Loucy (cell line): ENCODE data around the gene HCCS.

Experiments
- H2AFZ ChIP-seq: fragments of 200-600 bp; sonication (generic); 2 replicates; pipeline ENCODE4 v1.6.0; 2016; ENCODE audit warnings: antibody characterized with exemption, mild to moderate bottlenecking, low read length, moderate library complexity
- H3F3A ChIP-seq: fragments of 200-600 bp; 2 replicates; pipeline ENCODE4 v1.6.0; 2016; ENCODE audit warnings: antibody characterized with exemption, low read depth, mild to moderate bottlenecking
- H3K27me3 ChIP-seq: fragments of 200-600 bp; sonication (generic); 2 replicates; pipeline ENCODE4 v1.6.1; 2014; ENCODE audit warnings: low read length, mild to moderate bottlenecking; ENCODE audit not compliant: insufficient read depth, poor library complexity, severe bottlenecking
- H3K36me3 ChIP-seq: fragments of 200-600 bp; sonication (generic); 2 replicates; pipeline ENCODE4 v1.6.1; 2016; ENCODE audit warnings: low read length; ENCODE audit not compliant: insufficient read depth
- H3K4me1 ChIP-seq: fragments of 200-600 bp; sonication (generic); 2 replicates; pipeline ENCODE4 v1.5.1; 2014; ENCODE audit warnings: low read length, mild to moderate bottlenecking; ENCODE audit not compliant: insufficient read depth, poor library complexity, severe bottlenecking
- H3K4me2 ChIP-seq: fragments of 200-600 bp; sonication (generic); 2 replicates; pipeline ENCODE4 v1.6.0; 2014; ENCODE audit warnings: antibody characterized with exemption, low read length, low read depth, mild to moderate bottlenecking; ENCODE audit not compliant: poor library complexity, severe bottlenecking
- H3K4me3 ChIP-seq: fragments of 200-600 bp; sonication (generic); 2 replicates; pipeline ENCODE4 v1.5.1; 2014; ENCODE audit warnings: low read length, mild to moderate bottlenecking, mixed read lengths; ENCODE audit not compliant: poor library complexity, severe bottlenecking
- H3K79me2 ChIP-seq: fragments of 200-600 bp; sonication (generic); 2 replicates; pipeline ENCODE4 v1.6.1; 2014; ENCODE audit warnings: low read length; ENCODE audit not compliant: insufficient read depth
- H3K9ac ChIP-seq: fragments of 200-600 bp; sonication (generic); 2 replicates; pipeline ENCODE4 v1.6.0; 2014; ENCODE audit warnings: mild to moderate bottlenecking, low read depth, low read length, moderate library complexity; ENCODE audit not compliant: poor library complexity, severe bottlenecking
- H3K9me2 ChIP-seq: fragments of 200-600 bp; sonication (generic); replicated peaks from 2 replicates; pipeline ENCODE4 v1.6.1; 2016; ENCODE audit warnings: low read depth, low read length, mixed read lengths
- H3K9me3 ChIP-seq: fragments of 200-600 bp; sonication (generic); 2 replicates; pipeline ENCODE4 v1.6.1; 2014; ENCODE audit warnings: mild to moderate bottlenecking, antibody characterized with exemption, low read length, low read depth; ENCODE audit not compliant: insufficient read depth
- H4K20me1 ChIP-seq: fragments of 200-600 bp; sonication (generic); 2 replicates; pipeline ENCODE4 v1.6.0; 2014; ENCODE audit warnings: antibody characterized with exemption, low read length, mild to moderate bottlenecking; ENCODE audit not compliant: insufficient read depth, poor library complexity, severe bottlenecking
- CTCF ChIP-seq: fragments of 200-600 bp; sonication (generic); conservative IDR thresholded peaks from 2 replicates; pipeline ENCODE4 v1.5.1; 2014; ENCODE audit warnings: mild to moderate bottlenecking, antibody characterized with exemption, low read length
- EZH2phosphoT487 ChIP-seq: fragments of 200-600 bp; IDR thresholded peaks from 2 replicates; pipeline ENCODE4 v1.6.1; 2018; ENCODE audit warnings: antibody characterized with exemption, mild to moderate bottlenecking, moderate library complexity, borderline replicate concordance

Gene HCCS

GRCh38 chrX:11103006-11103405, 8.1 kb upstream of the HCCS start:
- no peaks in the 10 kb centered on the region for H3K4me1 ChIP-seq
- no peaks in the 10 kb centered on the region for H3K36me3 ChIP-seq
- no peaks in the 10 kb centered on the region for H3F3A ChIP-seq
- H3K4me3 ChIP-seq: no peak overlapping the region
- H3K9me2 ChIP-seq: no peaks in the 10 kb centered on the region
- no peaks in the 10 kb centered on the region for H3K79me2 ChIP-seq
- no peak overlapping the region for H3K4me2 ChIP-seq
- no peak overlapping the region for H2AFZ ChIP-seq
- H3K27me3 ChIP-seq: no peaks in the 10 kb centered on the region
- H3K9ac ChIP-seq: no peak overlapping the region
- no peaks in the 10 kb centered on the region for H3K9me3 ChIP-seq
- TF ChIP-seq EZH2phosphoT487: no peak
- no peak for TF ChIP-seq CTCF
- H4K20me1 ChIP-seq: no peaks in the 10 kb centered on the region

- Histone ChIP-seq H3K27me3 (no peaks in the 10 kb centered on the region), H3K36me3 (no peaks in the 10 kb centered on the region), H3K9ac (no peak overlapping the region), H4K20me1 (no peaks in the 10 kb centered on the region), H3K9me2 (no peaks in the 10 kb centered on the region), H3K4me2 (no peak overlapping the region), H3K4me3 (no peak overlapping the region), H3K4me1 (peaks cover 5% of the 10 kb centered on the region), H3K9me3 (no peaks in the 10 kb centered on the region), H3F3A (no peaks in the 10 kb centered on the region), H2AFZ (no peak overlapping the region), H3K79me2 (no peaks in the 10 kb centered on the region)
- TF ChIP-seq CTCF (no peak), EZH2phosphoT487 (no peak)
Measured at GRCh38 chrX:11103751-11104150, 7.4 kb upstream of the HCCS start.

- Histone ChIP-seq H3K79me2 (peaks cover 6% of the 10 kb centered on the region; the same call in 1 of the 2 replicates), H3K27me3 (no peaks in the 10 kb centered on the region), H4K20me1 (no peaks in the 10 kb centered on the region), H3K9ac (no peak overlapping the region), H3K4me1 (peaks cover 15% of the 10 kb centered on the region), H3K9me2 (no peaks in the 10 kb centered on the region), H3K4me2 (no peak overlapping the region), H3F3A (no peaks in the 10 kb centered on the region), H2AFZ (no peak overlapping the region), H3K4me3 (no peak overlapping the region), H3K9me3 (no peaks in the 10 kb centered on the region), H3K36me3 (no peaks in the 10 kb centered on the region)
- TF ChIP-seq EZH2phosphoT487: no peak
- no peak for TF ChIP-seq CTCF
Measured at GRCh38 chrX:11105080-11105479, 6.1 kb upstream of the HCCS start.
